GM12878 (cell line): ENCODE results near the gene GOSR2.

ENCODE experiments used
- ASH2L ChIP-seq: fragments of 300-600, 200-600 bp; sonication (generic); IDR thresholded peaks from 2 replicates; pipeline ENCODE4 v1.6.1; 2017; ENCODE audit warnings: low read depth, mild to moderate bottlenecking, borderline replicate concordance
- EZH2 ChIP-seq: IDR thresholded peaks from 2 replicates; pipeline ENCODE4 v1.6.1; 2012; ENCODE audit warnings: low read depth, mild to moderate bottlenecking, control low read depth, inconsistent platforms, low read length, borderline replicate concordance; ENCODE audit not compliant: control insufficient read depth
- FOS ChIP-seq: IDR thresholded peaks from 3 replicates; pipeline ENCODE4 v1.6.1; 2011; ENCODE audit warnings: borderline replicate concordance; ENCODE audit not compliant: insufficient read length; ENCODE audit errors: extremely low read depth
- GATAD2B ChIP-seq: fragments of 450-650 bp; conservative IDR thresholded peaks from 2 replicates; pipeline ENCODE4 v1.6.1; 2017; ENCODE audit warnings: low read depth, mild to moderate bottlenecking, moderate library complexity
- MXI1 ChIP-seq: fragments of 150-350 bp; IDR thresholded peaks from 2 replicates; pipeline ENCODE4 v1.6.1; 2011; ENCODE audit warnings: low read depth, mild to moderate bottlenecking, inconsistent platforms, low read length, improper control_type of control experiment
- NFYB ChIP-seq: IDR thresholded peaks from 2 replicates; pipeline ENCODE4 v1.6.1; 2011; ENCODE audit warnings: low read depth, mild to moderate bottlenecking, low read length, improper control_type of control experiment, moderate library complexity; ENCODE audit not compliant: insufficient read depth
- PKNOX1 ChIP-seq: fragments of 450-650 bp; IDR thresholded peaks from 2 replicates; pipeline ENCODE4 v1.6.1; 2016; ENCODE audit warnings: mild to moderate bottlenecking
- POLR2A ChIP-seq: IDR thresholded peaks from 2 replicates; pipeline ENCODE4 v1.6.1; 2011; ENCODE audit warnings: low read depth, mild to moderate bottlenecking, low read length
- SIN3A ChIP-seq: IDR thresholded peaks from 2 replicates; pipeline ENCODE4 v1.6.1; 2012; ENCODE audit warnings: low read depth, low read length, improper control_type of control experiment
- YY1 ChIP-seq: IDR thresholded peaks from 2 replicates; pipeline ENCODE4 v1.6.1; 2011; ENCODE audit warnings: low read depth, mild to moderate bottlenecking, low read length
- TF ChIP-seq, protein P1 (sequence below), 3 experiments: IDR thresholded peaks in 2 of 3; conservative IDR thresholded peaks in 1 of 3; 2 replicates each; pipeline ENCODE4 v1.5.1; 2011; ENCODE audit warnings: low read depth in 3 of 3, low read length in 3 of 3, mild to moderate bottlenecking in 3 of 3, control low read depth in 2 of 3, moderate library complexity in 2 of 3, inconsistent platforms in 1 of 3, mixed read lengths in 1 of 3; ENCODE audit not compliant: control insufficient read depth in 2 of 3, insufficient read depth in 1 of 3; ENCODE audit errors: extremely low read depth in 1 of 3

GRCh38 chr17:46971647-46972300 is 48.8 kb downstream of the GOSR2 start:
- no peak for TF ChIP-seq EZH2
- TF ChIP-seq POLR2A: no peak
- TF ChIP-seq PKNOX1: no peak
- no peak for TF ChIP-seq FOS
- TF ChIP-seq, protein P1, sequence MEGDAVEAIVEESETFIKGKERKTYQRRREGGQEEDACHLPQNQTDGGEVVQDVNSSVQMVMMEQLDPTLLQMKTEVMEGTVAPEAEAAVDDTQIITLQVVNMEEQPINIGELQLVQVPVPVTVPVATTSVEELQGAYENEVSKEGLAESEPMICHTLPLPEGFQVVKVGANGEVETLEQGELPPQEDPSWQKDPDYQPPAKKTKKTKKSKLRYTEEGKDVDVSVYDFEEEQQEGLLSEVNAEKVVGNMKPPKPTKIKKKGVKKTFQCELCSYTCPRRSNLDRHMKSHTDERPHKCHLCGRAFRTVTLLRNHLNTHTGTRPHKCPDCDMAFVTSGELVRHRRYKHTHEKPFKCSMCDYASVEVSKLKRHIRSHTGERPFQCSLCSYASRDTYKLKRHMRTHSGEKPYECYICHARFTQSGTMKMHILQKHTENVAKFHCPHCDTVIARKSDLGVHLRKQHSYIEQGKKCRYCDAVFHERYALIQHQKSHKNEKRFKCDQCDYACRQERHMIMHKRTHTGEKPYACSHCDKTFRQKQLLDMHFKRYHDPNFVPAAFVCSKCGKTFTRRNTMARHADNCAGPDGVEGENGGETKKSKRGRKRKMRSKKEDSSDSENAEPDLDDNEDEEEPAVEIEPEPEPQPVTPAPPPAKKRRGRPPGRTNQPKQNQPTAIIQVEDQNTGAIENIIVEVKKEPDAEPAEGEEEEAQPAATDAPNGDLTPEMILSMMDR (IDR thresholded peaks at IDR 0.05 in 2 of 3, conservative IDR thresholded peaks at IDR 0.05 in 1 of 3; ENCODE audit: control insufficient read depth in 2 of 3, extremely low read depth in 1 of 3, insufficient read depth in 1 of 3, low read depth in 3 of 3, low read length in 3 of 3): no peak
- no peak for TF ChIP-seq YY1
- TF ChIP-seq ASH2L: no peak
- TF ChIP-seq SIN3A: no peak
- no peak for TF ChIP-seq NFYB
- no peak for TF ChIP-seq GATAD2B
- no peak for TF ChIP-seq MXI1
